HCT116 (cell line): ENCODE measurements around the gene CYP26B1.

Experiments
- ELF1 ChIP-seq: IDR thresholded peaks from 2 replicates; pipeline ENCODE4 v1.6.1; 2012; ENCODE audit warnings: low read depth, borderline replicate concordance
- EZH2 ChIP-seq: fragments of 200-600 bp; sonication (generic); IDR thresholded peaks from 2 replicates; pipeline ENCODE4 v1.6.1; 2017; ENCODE audit warnings: antibody characterized with exemption, mixed run types
- POLR2A ChIP-seq: IDR thresholded peaks from 2 replicates; pipeline ENCODE4 v1.7.0; 2011; ENCODE audit warnings: borderline replicate concordance; ENCODE audit not compliant: insufficient read depth, insufficient read length; ENCODE audit errors: extremely low read depth
- RAD21 ChIP-seq: IDR thresholded peaks from 2 replicates; pipeline ENCODE4 v1.6.1; 2012; ENCODE audit warnings: low read depth, mild to moderate bottlenecking
- SP1 ChIP-seq: IDR thresholded peaks from 2 replicates; pipeline ENCODE4 v1.6.1; 2012; ENCODE audit warnings: low read depth
- ZFX ChIP-seq: fragments of 450-650 bp; IDR thresholded peaks from 2 replicates; pipeline ENCODE4 v1.6.1; 2017
- TF ChIP-seq, protein P1 (sequence below), 3 experiments: fragments of 200-600 bp in 1 of 3; sonication (generic) in 1 of 3; IDR thresholded peaks in 2 of 3; conservative IDR thresholded peaks in 1 of 3; 2 replicates each; pipeline ENCODE4 v1.5.1; 2012 to 2017; ENCODE audit warnings: low read depth in 2 of 3, low read length in 2 of 3, antibody characterized with exemption in 1 of 3, borderline replicate concordance in 1 of 3, control low read depth in 1 of 3, mild to moderate bottlenecking in 1 of 3, mixed read lengths in 1 of 3, mixed run types in 1 of 3, moderate library complexity in 1 of 3; ENCODE audit not compliant: insufficient read depth in 1 of 3

GRCh38 chr2:72173640-72174321, 26.1 kb upstream of the CYP26B1 start:
- no peak for TF ChIP-seq SP1
- TF ChIP-seq, protein P1, sequence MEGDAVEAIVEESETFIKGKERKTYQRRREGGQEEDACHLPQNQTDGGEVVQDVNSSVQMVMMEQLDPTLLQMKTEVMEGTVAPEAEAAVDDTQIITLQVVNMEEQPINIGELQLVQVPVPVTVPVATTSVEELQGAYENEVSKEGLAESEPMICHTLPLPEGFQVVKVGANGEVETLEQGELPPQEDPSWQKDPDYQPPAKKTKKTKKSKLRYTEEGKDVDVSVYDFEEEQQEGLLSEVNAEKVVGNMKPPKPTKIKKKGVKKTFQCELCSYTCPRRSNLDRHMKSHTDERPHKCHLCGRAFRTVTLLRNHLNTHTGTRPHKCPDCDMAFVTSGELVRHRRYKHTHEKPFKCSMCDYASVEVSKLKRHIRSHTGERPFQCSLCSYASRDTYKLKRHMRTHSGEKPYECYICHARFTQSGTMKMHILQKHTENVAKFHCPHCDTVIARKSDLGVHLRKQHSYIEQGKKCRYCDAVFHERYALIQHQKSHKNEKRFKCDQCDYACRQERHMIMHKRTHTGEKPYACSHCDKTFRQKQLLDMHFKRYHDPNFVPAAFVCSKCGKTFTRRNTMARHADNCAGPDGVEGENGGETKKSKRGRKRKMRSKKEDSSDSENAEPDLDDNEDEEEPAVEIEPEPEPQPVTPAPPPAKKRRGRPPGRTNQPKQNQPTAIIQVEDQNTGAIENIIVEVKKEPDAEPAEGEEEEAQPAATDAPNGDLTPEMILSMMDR (IDR thresholded peaks at IDR 0.05 in 2 of 3, conservative IDR thresholded peaks at IDR 0.05 in 1 of 3; ENCODE audit: borderline replicate concordance in 1 of 3, insufficient read depth in 1 of 3, low read depth in 2 of 3, low read length in 2 of 3) = no peak
- TF ChIP-seq EZH2 = no peak
- no peak for TF ChIP-seq POLR2A
- TF ChIP-seq RAD21 = no peak
- no peak for TF ChIP-seq ZFX
- TF ChIP-seq ELF1 = no peak
